Neural crest cell (in vitro differentiated cells): Measurements from ENCODE around the gene HYAL4. TPM values are rescaled to one million over a fixed set of nuclear protein-coding genes. Genes with fewer than 3 reads are reported as not detected.
"Not testable (repeated sequence)": the region's sequence is repeated elsewhere in the genome, so short reads cannot be mapped to it uniquely, and the experiment has no call there.

ENCODE experiments used
- DNase-seq: peaks from one replicate; pipeline ENCODE4 v3.0.0; 2021; ENCODE audit warnings: low read depth, mixed read lengths, low spot score
- H3K27ac Mint-ChIP-seq: one replicate; pipeline ENCODE4 v1.8.0; 2021; ENCODE audit warnings: mild to moderate bottlenecking, mixed read lengths; ENCODE audit not compliant: unreplicated experiment
- H3K27me3 Mint-ChIP-seq: 2 replicates; pipeline ENCODE4 v1.8.0; 2021; ENCODE audit warnings: low read depth, mild to moderate bottlenecking, mixed read lengths
- H3K36me3 Mint-ChIP-seq: 2 replicates; pipeline ENCODE4 v1.8.0; 2021; ENCODE audit warnings: low read depth, mild to moderate bottlenecking, mixed read lengths
- H3K4me1 Mint-ChIP-seq: 2 replicates; pipeline ENCODE4 v1.8.0; 2021; ENCODE audit warnings: mixed read lengths
- H3K4me3 Mint-ChIP-seq: one replicate; pipeline ENCODE4 v1.8.0; 2021; ENCODE audit warnings: mild to moderate bottlenecking, mixed read lengths
- H3K9me3 Mint-ChIP-seq: 2 replicates; pipeline ENCODE4 v1.8.0; 2021; ENCODE audit warnings: mixed read lengths
- CTCF ChIP-seq: fragments of 200-600 bp; sonication (generic); conservative IDR thresholded peaks from 2 replicates; pipeline ENCODE4 v1.5.0; 2021; ENCODE audit warnings: antibody characterized with exemption, mild to moderate bottlenecking
- total RNA-seq: library from RNA; stranded (reverse); gene quantifications from 2 replicates; pipeline ENCODE4 v1.2.1, GENCODE V29; 2021

The HYAL4 gene
- total RNA-seq, 1 donor from 2014 or later: not detected

DNA sequence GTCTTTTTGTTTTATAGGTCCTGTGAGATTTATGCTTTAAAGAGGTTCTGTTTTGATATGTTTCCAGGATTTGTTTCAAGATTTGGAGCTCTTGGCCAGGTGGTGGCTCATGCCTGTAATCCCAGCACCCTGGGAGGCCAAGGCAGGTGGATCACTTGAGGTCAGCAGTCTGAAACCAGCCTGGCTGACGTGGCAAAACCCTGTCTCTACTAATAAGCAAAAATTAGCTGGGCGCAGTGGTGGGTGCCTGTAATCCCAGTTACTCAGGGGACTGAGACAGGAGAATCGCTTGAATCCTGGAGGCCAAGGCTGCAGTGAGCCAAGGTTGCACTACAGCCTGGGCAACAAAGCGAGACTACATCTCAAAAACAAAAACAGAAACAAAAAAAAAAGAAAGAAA is 8.3 kb upstream of the HYAL4 start:
- no peak overlapping the region for H3K27ac Mint-ChIP-seq
- TF ChIP-seq CTCF: no peak
- H3K4me1 Mint-ChIP-seq: no peaks in the 10 kb centered on the region
- H3K4me3 Mint-ChIP-seq: no peak overlapping the region
- H3K27me3 Mint-ChIP-seq: no peaks in the 10 kb centered on the region
- no peak for DNase-seq
- no peaks in the 10 kb centered on the region for H3K36me3 Mint-ChIP-seq
- peaks cover 12% of the 10 kb centered on the region for H3K9me3 Mint-ChIP-seq

GRCh38 chr7:123839106-123839505 is 5.9 kb upstream of the HYAL4 start:
- not testable (repeated sequence) for H3K9me3 Mint-ChIP-seq

DNA sequence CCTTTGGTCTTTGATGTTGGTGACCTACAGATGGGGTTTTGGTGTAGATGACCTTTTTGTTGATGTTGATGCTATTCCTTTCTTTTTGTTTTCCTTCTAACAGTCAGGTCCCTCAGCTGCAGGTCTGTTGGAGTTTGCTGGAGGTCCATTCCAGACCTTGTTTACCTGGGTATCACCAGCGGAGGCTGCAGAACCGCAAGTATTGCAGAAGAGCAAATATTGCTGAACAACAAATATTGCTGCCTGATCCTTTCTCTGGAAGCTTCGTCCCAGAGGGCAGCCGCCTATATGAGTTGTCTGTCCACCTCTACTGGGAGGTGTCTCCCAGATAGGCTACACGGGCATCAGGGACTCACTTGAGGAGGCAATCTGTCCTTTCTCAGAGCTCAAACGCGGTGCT is 827 bp upstream of the HYAL4 start:
- not testable (repeated sequence) for H3K9me3 Mint-ChIP-seq, H3K27me3 Mint-ChIP-seq, H3K36me3 Mint-ChIP-seq, H3K4me1 Mint-ChIP-seq, H3K27ac Mint-ChIP-seq, H3K4me3 Mint-ChIP-seq, DNase-seq

More at GRCh38 chr7:123839106-123839505, 5.9 kb upstream of the HYAL4 start:
- H3K4me1 Mint-ChIP-seq, DNase-seq, H3K4me3 Mint-ChIP-seq, H3K27ac Mint-ChIP-seq, H3K27me3 Mint-ChIP-seq, H3K36me3 Mint-ChIP-seq: not testable (repeated sequence)

DNA sequence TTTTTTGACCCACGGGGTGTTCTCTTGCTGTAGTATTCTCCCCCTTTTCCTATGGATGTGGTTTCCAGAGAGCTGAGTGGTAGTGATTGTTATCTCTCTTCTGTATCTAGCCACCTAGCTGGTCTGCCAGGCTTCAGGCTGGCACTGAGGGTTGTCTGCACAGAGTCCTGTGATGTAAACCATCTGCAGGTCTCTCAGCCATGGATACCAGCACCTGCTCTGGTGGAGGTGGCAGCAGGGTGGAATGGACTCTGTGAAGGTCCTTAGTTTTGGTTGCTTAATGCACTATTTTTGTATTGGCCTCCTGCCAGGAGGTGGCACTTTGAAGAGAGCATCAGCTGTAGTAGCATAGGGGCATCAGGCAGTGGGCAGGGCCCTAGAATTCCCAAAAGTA is 851 bp downstream of the HYAL4 start:
- Mint-ChIP-seq H3K9me3 (peaks cover 2% of the 10 kb centered on the region), H3K4me3 (no peak overlapping the region), H3K27me3 (no peaks in the 10 kb centered on the region), H3K4me1 (no peaks in the 10 kb centered on the region), H3K36me3 (peaks cover 4% of the 10 kb centered on the region), H3K27ac (no peak overlapping the region)
- no peak for DNase-seq
- no peak for TF ChIP-seq CTCF

DNA sequence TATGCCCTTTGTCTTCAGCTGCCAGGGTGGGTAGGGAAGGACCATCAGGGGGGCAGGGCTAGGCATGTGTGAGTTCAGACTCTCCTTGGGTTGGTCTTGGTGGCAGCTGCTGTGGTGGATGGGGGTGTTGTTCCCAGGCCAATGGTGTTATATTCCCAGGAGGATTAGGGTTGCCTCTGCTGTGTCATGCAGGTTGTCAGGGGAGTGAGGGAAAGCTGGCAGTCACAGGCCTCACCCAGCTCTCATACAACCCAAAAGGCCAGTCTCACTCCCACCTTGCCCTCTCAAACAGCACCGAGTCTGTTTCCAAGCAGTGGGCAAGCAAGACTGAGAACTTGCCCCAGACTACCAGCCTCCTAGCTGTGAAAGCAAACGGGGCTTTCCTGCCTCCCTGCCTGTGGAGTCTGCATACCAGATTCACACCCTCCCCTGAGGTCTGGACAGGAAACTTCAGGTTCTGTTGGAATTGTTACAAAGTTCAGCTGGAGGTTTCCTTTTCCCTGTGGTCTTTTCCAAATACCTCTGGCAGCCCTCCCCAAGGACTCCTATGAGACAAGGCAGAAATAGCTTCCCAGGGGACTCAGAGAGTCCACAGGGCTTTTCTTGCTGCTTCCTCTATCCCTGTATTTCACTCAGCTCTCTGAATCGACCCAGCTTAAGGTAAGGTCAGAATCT is 1.4 kb downstream of the HYAL4 start:
- Mint-ChIP-seq H3K9me3 (peaks cover 3% of the 10 kb centered on the region), H3K27me3 (no peaks in the 10 kb centered on the region), H3K4me3 (no peak overlapping the region), H3K27ac (no peak overlapping the region), H3K4me1 (no peaks in the 10 kb centered on the region), H3K36me3 (peaks cover 5% of the 10 kb centered on the region)
- no peak for TF ChIP-seq CTCF
- DNase-seq: no peak

DNA sequence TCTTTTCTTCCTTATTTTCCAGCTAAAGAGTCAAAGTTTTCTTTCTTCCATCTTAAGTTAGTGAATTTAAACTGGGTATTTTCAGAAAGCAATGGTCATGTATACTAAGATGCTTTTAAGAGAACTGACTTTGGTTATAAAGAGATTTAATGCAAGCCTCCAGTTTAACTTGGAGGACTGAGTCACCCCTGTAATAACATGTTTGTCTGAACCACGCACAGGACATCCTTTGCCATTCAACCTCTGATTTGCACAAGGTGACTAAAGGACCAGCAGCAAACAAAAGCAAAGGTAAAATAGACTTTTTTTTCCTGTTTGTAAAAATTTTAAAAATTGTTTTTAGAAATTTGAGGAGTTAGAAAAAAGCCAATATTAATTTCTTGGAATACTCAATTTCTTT is 2.9 kb downstream of the HYAL4 start:
- DNase-seq: no peak
- Mint-ChIP-seq H3K36me3 (peaks cover 4% of the 10 kb centered on the region), H3K9me3 (peaks cover 5% of the 10 kb centered on the region), H3K4me1 (no peaks in the 10 kb centered on the region), H3K27me3 (no peaks in the 10 kb centered on the region), H3K27ac (no peak overlapping the region), H3K4me3 (no peak overlapping the region)
- TF ChIP-seq CTCF: no peak
